GM18526 (cell line): ENCODE measurements around the gene MLLT3.

Experiments
- POLR2A ChIP-seq: IDR thresholded peaks from 3 replicates; pipeline ENCODE4 v1.6.1; 2011; ENCODE audit not compliant: insufficient read length; ENCODE audit errors: extremely low read depth

MLLT3 gene

DNA sequence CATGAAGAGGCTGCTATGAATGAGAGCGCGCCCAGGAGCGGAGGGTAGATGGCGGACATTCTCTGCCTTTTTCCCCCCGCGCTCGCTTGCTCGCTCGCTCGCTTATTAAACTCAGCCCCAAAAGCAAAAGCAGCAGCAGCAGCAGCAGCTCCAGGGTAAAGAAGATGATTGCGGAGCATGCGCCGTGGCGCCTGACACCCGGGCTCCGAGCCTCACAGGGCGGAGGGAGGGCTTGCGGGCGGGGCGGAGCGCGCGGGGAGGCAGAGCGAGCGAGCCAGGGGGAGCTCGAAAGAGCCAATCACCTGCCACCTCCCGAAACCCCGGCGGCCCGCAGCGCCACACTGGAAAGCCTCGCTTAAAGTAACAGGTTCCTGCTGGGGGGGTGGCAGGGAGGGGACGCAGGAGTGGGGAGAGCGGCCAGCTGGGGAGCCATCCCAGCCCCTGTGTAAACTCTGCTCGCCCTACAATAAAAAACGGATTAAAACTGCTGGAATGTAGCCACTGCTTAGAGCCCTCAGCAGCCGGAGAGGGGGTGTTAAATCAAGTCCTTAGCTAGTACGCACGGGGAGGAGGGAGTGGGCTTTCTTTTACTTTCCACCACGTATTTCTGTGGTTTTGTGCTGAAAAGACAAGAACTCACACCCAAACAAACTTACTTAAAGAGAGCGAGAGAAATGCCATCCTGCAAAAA, at the start of gene MLLT3:
MLLT3 (minus strand) TSS at position 170 of the 691 bp plus-strand sequence.
- TF ChIP-seq POLR2A: peak; percentile 73

DNA sequence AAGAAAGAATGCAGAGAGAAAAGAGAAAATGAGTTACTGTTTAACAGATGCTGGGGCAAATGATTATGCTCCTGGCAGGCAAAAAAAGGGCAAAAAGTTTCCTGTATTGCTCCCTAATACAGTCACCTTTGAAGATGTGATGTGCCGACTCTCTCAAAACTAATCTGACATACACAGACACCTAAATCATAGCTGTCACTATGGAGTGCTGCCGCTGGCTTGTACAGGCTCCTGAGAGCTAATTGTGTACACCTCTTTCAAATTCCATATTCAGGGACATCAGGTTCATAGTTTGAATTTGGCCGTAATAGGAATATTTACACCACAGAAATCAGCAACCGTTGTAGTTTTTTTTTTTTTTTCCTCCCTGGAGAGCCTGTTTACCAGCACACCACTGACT, 49.3 kb upstream of the MLLT3 start:
- no peak for TF ChIP-seq POLR2A

DNA sequence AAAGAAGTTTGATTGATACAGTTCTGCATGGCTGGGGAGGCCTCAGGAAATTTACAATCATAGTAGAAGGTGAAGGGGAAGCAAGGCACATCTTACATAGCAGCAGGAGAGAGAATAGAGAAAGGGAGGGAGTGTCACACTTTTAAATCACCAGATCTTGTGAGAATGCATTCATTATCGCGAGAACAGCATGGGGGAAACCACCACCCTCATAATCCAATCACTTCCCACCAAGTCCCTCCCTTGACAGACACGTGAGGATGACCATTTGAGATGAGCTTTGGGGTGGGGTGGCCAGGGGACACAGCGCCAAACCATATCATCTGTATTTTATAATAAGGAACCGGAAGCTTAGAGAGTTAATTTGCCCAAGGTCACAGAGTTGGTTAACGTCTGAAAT, 48.1 kb upstream of the MLLT3 start:
- no peak for TF ChIP-seq POLR2A

DNA sequence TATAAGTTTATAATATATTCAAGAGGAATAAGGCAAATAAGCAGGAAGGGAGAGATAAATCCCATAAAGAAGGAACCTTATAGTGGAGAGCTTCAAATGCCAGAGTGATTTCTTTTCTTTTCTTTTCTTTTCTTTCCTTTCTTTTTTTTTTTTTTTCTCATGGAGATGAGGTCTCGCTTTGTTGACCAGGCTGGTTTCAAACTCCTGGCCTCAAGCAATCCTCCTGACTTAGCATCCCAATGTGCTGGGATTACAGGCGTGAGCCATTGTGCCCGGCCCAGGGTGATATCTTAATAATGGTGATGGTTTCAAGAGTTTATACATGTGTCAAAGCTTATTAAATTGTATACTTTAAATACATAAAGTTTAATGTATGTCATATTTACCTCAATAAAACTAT, 42.2 kb upstream of the MLLT3 start:
- no peak for TF ChIP-seq POLR2A

DNA sequence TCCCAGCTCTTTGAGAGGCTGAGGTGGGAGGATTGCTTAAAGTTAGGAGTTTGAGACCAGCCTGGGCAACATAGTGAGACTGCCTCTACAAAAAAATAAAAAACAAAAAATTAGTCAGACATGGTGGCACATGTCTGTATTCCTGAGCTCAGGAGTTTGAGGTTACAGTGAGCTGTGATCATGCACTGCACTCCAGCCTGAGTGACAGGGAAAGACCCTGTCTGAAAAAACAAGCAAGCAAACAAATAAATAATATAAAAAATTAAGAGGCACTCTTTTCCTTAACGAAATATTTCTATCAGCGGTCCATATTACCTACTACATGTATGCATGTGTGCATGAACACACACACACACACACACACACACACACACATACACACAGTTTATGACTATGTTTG, 40.8 kb upstream of the MLLT3 start:
- no peak for TF ChIP-seq POLR2A

DNA sequence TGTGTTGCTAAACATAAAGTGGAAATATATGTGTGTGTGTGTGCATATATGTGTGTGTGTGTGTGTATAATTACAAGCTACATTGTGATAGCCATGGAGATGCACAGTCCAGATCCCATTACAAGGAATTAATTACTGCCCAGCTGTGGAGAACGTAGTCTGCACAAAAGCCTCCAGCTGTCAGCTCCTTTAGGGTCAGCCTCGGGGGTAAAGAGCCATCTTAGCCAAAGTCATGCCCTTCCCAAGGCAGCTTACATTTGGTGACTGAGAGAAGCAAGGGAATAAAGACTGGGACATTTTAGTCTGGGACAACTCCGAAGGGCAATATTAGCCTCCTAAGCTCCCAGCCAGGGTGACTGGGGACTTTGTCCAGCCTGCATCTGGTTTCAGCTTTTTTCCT, 39.9 kb upstream of the MLLT3 start:
- no peak for TF ChIP-seq POLR2A

DNA sequence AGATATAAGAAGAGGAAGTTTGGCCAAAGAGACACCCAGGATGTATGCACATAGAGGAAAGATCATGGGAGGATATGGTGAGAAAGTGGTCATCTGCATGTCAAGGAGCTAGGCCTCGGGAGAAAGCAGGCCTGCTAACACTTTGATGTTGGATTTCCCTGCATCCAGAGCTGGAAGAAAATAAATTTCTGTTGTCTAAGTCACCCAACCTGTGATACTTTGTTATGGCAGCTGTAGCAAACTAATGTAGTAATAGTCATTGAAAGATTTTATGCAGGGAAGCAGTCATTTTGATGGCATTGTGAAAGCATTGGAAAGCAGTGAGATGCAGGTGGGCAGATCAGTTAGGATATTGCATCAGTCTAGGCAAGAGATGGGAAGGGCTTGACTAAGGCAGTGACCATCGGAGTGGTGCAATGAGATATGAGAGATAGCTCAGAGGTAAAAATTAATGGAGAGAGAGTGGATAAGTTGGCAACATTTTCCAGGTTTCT, 37.2 kb upstream of the MLLT3 start:
- TF ChIP-seq POLR2A: no peak

DNA sequence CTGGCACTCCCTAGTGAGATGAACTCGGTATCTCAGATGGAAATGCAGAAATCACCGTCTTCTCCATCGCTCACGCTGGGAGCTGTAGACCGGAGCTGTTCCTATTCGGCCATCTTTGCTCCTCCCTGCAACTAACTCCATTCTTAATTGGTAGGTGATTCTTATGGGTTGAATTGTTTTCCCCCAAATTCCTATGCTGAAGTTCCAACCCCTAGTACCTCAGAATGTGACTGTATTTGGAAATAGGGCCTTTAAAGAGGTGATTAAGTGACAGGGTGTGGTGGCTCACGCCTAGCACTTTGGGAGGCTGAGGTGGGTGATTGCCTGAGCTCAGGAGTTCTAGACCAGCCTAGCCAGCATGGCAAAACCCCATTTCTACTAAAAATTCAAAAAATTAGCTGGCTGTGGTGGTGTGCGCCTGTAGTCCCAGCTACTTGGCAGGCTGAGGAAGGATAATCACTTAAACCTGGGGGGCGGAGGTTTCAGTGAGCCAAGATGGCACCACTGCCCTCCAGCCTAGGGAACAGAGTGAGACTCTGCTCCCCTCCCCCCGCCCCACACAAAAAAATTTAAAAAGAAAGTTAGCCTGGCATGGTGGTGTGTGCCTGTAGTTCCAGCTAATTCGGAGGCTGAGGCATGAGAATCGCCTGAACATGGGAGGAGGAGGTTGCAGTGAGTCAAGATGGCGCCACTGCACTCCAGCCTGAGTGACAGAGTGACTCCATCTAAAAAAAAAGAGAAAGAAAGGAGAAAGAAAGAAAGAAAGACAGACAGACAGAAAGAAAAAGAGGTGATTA, 36.6 kb upstream of the MLLT3 start:
- no peak for TF ChIP-seq POLR2A

DNA sequence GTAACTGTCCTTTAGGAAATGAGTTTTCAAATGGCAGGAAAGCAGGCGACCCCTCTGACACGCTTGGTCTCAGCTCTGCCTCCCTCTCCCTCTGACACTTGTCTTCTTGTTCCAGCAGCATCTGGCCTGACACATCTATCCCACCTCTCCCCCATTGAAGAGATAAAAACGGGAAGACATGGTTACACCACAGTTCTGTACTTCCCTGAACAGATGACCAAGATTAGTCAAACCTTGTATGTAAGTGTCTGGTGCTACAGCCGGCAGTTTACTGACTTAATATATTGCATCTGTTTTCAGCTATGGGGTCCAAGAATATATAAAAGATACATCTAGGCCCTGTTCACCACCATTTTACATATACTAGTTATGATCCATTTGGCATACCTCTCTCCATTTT, 29.6 kb upstream of the MLLT3 start:
- TF ChIP-seq POLR2A: no peak

DNA sequence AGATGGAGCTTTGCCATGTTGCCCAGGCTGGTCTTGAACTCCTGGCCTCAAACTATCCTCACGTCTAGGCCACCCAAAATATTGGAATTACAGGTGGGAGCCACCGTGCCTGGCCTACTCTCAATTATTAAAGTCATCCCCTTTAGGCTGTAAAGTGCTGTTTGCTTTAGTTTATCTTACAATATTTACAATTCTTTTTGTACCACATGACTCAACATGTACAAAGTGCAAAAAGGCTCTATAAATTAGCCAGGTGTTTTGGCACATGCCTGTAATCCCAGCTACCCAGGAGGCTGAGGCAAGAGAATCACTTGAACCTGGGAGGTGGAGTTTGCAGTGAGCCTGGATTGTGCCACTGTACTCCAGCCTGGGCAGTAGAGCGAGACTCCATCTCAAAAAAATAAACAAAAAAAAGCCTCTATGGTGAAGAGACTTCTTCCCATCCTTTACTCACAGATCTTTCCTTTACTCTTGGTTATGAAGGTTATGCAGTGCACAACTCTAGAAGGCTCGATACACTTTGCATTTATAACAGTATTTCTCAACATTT, 28.5 kb upstream of the MLLT3 start:
- TF ChIP-seq POLR2A: no peak

DNA sequence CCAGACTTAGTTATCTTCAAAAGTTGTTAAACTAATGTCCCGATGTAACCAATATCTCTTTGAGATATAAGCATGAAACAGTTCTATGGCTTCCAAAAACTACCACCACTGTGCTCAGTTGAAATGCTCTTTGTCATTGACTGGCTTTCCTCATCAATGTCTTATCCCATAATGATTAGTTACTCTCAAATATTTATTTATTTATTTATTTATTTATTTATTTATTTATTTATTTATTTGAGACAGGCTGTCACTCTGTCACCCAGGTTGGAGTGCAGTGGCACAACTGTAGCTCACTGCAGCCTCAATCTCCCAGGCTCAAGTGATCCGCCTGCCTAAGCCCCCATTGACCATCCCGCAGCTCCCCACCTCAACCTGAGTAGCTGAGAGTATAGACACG, 28.0 kb upstream of the MLLT3 start:
- TF ChIP-seq POLR2A: no peak

DNA sequence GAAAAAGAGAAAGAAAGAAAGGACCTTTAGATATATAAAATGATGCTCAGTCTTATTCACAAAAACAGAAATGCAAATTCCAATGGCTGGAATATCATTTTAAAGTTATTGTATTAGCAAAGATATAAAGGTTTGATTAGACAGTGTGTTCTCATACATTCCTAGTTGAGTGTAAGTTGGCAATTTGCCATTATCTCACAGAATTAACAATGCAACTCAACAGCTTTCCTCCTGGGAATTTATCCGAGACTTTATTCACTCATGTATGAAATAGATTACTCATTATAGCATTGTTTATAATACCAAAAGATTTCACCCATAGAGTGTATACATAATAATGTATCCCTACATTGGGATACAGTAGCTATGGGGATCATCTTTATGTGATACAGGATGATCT, 27.1 kb upstream of the MLLT3 start:
- no peak for TF ChIP-seq POLR2A

DNA sequence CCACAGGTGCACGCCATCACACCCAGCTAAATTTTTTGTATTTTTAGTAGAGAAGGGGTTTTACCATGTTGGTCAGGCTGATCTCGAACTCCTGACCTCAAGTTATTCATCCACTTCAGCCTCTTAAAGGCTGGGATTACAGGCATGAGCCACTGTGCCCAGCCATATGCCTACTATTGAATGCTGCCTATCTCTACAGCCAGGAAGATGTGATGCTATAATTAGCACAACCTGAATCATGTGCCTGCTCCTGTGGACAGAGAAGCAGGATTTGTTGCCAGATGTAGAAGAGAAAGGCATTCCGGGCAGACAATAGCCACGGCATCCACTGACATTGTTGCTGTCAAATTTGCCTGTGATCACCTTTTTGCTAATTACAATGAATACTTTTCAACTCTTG, 24.4 kb upstream of the MLLT3 start:
- no peak for TF ChIP-seq POLR2A

DNA sequence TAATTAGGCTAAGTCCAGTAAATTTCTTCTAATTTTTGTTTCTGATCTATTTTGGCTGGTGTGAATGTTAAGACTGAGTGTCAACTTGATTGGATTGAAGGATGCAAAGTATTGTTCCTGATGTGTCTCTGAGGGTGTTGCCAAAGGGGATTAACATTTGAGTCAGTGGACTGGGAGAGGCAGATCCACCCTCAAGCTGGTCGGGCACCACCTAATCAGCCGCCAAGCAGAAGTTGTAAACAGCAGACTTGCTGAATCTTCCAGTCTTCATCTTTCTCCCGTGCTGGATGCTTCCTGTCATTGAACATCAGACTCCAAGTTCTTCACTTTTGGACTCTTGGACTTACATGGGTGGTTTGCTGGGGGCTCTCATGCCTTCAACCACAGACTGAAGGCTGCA, 21.4 kb upstream of the MLLT3 start:
- TF ChIP-seq POLR2A: no peak

DNA sequence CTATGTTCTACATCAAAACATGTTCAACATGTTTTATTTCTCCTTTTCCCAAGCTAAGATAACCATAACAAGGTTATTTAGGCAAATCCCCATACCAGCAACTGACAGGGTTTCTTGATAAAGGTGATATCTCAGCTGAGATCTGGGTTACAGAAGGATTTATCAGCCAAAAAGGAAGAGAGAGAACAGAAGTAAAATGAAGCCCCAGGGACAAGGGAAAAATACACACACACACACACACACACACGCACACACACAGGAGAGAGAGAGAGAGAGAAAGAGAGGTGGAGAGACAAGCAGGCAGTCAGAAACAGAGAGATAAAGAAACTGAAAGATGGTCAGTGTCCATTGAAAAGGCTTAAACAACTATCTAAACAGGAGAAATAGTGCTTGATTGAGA, 19.7 kb upstream of the MLLT3 start:
- TF ChIP-seq POLR2A: no peak
